GM18858 (cell line): ENCODE results near the gene ZBTB48.
"Not testable (repeated sequence)": the region's sequence is repeated elsewhere in the genome, so short reads cannot be mapped to it uniquely, and the experiment has no call there.

Experiments
- ATAC-seq: cut with Tn5 transposase; IDR thresholded peaks from one replicate; pipeline ENCODE4 v1.9.1; 2021; ENCODE audit not compliant: unreplicated experiment

ZBTB48 gene

DNA sequence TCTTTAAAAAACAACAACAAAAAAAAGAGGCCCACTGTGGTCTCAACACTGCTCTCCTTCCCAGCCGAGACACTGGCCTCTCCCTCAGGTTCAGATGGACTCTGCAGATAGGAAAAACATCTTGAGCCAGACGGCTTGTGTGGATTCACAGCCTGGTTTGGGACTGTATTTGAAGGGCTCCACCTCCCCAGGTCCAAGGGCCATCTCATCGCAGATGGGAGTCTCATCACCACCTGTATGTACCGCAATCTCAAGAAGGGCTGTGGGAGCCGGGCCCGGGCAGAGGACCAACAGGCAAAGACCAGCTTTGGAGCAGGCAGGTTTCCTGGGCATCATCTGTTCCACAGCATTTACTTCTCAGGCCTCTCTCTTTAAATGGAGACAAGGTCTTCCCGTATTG, 10.3 kb downstream of the ZBTB48 start:
- ATAC-seq = no peak

DNA sequence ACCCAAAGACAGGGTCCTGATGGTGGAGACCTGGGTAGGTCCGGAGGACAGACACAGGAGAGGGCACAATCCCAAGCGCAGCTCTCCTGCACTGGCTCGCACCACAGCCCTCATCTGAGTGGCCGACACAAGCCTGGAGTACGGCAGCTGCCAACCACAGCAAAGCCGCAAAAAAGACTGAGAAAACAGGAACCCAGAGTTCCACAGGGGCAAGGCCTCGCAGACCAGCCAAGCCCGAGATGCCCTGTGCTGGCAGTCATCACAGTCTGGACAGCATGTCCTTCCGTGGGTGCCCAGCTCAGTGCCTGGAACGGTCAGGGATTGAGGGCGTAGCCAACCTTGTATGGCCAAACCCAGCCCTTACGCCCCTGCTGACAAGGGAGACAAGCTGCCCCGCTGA, 11.4 kb downstream of the ZBTB48 start:
- no peak for ATAC-seq

DNA sequence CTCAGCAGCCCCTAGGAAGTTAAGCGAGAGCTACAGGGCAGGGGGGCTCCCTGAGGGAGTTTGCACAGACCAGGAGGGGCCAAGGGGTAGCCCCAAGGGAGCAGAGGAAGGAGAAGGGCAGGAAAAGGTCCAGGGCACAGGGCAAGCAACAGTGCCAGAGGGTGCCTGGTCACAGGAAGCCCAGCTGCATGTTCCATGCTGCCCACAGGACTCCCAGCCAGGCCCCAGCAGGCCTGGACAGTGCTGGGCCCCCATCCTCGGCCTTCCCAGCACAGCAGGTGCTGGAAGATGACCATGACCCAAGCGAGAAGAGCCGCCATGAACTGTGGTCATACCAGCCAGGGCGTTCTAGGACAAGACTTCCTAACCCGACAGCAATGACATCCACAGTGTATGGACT, 11.8 kb downstream of the ZBTB48 start:
- no peak for ATAC-seq

DNA sequence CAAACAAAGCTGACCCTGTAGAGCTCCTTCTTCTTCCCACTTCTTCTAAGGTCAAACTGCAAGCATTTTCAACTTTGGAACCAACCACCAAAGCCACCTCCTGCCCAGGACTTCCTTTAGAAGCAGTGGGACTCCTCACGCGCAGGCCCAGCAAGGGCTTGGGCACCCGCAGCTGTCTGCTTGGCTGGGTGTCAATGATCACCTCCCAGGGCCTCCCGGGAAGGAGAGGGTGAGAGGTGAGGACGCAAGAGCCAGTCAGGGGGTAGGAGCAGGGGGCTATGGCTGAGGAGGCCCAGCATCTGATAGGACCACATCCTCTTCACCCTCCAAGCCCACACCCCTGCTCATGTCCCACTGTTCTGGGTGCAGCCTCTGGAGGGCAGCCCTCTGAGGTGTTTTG, 12.6 kb downstream of the ZBTB48 start:
- ATAC-seq = no peak

DNA sequence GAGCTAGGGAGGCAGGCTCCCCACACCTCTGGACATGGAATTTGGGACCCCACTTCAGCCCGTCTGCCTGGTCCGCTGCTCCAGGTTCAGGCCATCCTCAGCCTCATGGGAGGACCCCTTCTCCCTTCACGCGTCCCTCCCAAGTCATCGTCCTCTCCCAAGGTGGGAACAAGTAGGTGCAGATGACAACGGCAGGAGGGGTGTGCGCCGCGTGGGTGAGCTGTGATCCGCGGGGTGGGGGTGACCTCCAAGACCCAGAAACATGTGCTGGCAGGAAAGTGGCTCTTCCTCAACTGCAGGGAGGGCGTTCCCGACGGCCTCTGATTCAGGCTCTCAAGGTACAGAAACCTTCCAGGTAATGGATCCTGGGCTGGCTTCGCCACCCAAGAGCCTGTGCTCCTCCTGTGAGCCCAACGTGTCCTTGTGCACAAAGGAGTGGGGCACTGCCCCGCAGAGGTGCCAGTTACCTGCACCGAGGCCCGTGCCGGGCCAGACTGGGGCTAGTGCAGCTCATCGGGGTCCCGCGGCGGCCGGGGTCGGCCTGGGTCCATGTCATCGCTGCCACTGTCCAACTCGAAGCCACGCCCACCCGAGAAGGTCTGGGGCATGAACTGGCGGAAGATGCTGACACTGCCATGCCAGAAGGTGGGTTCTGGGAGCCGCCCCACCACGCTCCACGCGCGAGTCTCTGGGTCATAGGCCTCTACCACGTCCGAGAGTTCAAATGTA, 13.2 kb downstream of the ZBTB48 start:
- ATAC-seq = no peak

DNA sequence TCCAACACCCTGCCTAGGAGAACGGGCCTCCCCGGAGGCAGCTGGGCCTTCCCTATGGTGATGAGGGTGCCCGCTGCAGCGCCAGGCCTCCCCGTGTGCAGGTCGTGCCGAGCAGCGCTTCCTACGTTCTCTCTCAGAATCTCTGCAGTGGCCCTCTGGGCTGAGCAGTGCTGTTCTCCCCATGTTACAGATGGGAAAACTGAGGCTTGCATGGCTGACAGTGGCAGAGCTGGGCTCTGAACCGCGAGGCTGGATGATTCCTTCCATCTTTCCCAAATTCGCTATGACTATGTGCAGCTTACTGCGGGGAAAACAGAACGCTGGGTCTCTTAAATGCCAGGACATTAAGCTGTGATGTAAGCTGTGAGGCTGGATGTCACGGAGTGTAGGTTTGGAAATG, 14.0 kb downstream of the ZBTB48 start:
- no peak for ATAC-seq

DNA sequence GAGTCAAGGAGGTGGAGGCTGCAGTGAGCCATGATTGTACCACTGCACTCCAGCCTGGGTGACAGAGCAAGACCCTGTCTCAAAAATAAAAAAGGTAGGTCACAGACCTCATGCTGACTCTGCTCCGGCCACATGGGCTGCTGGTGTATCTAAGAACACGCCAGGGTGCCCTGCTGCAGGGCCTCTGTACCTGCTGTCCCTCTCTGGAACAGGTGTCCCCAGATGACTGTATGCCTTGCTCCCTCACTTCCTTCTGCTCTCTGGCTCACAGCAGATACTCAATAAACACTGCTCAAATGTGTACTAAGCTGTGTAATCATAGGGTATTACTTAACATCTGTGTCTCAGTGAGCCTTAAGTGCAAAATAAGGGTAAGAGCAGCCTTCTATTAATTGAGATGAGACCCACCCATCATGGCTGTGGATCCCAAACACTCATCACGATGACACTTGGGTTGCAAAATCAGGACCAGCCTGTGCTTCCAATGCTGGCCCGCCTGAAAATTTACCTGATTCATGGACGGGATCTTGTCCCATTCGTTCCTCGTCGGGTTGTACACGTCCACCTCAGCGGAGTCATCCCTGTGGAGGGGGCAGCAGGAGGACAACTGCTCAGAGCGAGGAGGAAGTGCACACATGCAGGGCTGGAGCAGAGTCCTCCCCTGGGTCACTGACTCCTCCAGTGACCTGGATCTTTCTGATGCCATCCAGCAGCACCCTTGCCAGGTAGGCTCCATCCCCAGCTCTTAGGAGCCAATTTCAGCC, 15.4 kb downstream of the ZBTB48 start:
- no peak for ATAC-seq

DNA sequence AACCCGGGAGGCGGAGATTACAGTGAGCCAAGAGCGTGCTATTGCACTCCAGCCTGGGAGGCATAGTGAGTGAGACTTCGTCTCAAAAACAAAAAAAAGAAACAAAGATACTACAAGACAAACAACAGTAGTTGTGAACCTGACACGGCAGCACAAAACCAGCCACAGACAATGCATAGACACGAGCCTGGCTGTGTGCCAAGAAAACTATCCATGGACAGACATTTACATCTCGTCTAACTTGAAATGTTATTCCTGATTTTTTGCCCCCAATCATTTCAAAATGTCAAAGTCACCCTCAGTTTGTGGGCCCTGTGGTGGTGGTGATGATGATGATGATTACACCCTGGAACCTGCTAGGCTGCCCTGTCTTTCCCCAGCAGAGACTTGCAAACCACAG, 16.6 kb downstream of the ZBTB48 start:
- no peak for ATAC-seq

DNA sequence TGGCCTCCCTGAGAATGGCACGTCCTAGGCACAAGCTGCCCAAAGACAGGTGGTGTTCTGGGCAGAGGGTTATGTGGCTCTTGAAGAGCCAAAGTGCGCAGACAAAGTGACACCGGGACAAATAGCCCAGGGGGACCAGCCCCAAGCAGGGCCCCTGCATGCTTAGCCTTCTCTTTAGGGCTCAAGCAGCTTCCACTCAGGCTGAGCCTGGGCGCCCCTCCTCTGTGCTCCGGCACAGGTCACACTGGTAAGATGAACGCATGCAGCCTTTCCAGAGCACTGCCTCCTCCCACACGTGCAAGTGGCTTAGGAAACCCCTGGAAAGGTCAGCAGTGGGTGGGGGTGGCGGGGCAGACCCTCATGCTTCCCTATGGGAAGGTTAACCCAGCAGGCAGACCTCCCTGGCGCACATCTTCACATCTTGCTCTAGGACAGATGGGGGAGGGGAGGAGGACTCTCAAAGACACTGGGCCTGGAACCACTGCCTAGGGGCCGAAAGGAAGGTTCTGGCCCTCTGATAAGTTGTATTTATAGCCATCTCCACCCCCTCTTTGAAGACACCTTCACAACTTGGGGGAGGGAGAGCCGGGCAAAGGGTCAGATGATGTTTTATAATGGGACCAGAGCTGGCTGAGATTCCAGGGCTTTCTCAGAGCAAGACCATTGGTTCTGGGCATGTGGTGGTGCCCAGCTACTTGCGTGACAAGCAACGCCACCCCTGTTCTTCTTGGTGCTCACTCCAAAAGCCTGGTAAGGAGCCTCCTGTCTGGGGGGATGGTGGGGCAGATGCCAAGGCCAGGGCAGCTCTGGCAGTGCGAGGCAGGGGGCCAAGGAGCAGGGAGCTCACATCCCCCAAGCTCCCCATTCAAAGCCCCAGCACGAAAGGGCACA, 17.3 kb downstream of the ZBTB48 start:
- no peak for ATAC-seq

DNA sequence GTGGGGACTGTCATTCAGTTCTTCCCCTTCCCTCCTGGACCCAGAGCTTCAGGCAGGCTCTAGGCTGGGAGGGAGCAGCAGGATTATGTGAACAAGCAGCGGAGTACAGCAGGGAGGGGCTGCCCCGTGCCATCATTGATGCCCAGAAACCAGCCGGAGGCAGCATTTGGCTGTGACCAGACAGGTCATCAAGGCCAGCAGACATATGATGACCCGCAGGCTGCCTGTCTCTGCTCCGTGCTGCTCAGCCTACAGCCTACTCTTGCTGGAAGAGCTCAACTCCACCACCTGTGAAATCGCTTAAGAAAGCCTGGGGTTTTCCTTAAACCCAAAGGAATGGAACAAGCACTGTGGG, 18.0 kb downstream of the ZBTB48 start:
- ATAC-seq = no peak

DNA sequence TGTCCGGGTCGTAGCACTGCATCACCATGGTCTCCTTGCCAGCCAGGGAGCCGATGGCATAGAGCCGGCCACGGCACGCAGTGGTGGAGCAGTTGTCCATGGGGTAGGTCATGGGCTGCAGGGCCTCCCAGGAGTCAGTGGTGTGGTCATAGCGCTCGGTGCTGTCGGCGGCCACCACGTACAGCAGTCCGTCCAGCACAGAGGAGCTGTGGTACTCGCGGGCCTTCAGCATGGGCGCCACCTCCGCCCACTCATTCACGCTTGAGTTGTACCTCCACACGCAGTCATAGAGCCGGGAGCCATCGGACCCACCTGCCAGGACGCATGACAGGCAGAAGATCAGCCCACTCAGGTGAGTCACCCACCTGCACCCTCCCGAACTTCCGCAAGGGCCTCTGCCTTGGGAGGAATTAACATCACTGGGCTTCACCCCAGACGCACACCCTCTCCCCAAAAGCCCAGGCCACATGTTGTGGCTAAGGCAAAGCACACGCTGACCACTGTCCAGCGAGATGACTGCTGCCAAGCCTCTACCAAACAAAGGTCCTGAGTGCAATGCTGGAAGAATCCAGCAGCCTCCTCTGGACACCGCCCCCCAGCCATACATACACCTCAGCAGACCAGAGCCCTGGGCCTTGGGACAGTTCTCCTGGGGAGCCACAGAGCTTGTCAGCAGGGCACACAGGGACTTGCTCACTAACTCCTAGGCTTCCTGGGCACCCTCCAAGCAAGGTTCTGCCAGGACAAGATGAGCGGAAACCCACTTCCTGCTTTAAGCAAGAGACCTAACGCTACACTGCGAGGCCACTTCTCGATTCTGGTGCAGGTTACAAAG, 19.6 kb downstream of the ZBTB48 start:
- ATAC-seq = no peak

DNA sequence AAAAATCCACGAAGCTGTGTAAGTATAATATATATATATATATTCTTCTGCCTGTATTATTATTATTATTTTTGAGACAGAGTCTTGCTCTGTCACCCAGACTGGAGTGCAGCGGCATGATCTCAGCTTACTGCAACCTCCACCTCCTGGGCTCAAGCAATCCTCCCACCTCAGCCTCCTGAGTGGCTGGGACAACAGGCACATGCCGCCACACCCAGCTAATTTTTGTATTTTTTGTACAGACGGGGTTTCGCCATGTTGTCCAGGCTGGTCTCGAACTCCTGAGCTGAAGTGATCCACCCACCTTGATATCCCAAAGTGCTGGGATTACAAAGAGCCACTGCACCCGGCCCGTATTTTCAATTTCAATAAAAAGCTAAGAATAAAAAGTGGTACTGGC, 20.2 kb downstream of the ZBTB48 start:
- not testable (repeated sequence) for ATAC-seq

DNA sequence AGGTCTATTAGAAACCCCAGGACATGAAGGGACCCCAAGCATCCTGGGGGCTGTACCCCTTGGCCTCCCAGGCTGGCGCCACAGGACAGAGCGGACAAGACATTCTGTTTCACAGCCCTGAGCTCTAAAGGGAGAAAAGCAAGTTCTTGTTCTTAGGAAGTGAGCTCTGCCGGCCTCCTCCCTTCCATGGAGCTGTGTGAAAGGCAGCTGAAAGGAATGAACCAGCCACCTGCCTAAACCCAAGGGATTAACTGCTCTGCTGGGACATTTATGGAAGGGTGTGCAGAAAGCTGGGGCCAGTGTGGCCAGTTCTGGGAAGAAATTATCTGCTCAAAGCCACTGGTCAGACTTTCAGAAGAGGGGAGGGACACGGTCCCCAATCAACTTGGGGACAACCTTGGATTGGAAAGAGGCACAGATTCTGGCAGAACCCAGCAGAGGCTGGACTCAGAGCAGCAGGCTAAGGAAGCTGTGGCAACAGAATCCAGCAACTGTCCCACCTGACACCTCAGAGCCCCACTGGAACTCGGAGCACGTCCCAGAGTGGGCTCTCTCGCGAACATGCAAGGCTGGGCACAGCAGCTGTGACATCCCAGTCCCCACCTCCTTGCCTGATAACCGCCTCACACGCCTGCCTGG, 20.7 kb downstream of the ZBTB48 start:
- ATAC-seq = no peak

DNA sequence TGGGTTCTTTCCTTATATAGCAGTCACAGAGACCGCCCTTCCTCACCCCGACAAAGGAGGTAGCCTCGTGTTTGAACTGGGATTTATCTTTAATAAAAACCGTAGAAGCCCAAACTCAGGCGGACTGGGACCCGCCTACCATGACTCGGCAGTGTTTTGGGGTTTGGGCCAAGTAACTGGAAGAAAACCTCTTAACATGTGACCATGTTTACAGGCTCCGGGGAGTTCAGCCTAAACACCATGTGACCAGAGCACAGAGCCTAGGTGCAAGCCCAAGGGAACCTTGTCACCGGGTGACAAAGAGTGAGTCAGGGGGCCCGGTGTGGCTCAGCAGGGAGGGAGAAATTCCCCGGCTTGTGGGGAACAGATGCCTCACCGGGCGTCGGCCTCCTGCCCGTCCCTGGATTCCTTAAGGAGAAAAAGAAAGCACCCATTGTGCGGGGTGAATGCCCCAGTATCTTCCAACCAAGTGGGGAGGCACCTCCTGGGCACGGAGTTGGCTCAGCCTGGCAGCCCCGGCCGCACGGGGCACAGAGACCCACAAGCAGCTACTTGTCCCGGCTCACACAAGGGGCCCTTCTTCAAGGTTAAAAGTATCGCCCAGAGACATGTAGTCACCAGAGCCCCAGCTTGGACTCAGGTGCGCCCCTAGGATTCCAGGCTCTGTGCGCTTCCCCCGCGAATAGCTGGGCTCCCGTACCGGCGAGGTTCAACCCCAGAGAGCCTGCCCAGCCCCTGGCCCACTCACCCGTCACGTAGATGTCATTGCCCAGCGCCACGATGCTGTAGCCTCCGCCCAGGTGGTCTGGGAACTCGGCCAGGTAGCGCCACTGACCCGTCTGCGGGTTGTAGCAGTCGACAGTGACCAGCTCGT, 21.5 kb downstream of the ZBTB48 start:
- peak; percentile 31 for ATAC-seq

DNA sequence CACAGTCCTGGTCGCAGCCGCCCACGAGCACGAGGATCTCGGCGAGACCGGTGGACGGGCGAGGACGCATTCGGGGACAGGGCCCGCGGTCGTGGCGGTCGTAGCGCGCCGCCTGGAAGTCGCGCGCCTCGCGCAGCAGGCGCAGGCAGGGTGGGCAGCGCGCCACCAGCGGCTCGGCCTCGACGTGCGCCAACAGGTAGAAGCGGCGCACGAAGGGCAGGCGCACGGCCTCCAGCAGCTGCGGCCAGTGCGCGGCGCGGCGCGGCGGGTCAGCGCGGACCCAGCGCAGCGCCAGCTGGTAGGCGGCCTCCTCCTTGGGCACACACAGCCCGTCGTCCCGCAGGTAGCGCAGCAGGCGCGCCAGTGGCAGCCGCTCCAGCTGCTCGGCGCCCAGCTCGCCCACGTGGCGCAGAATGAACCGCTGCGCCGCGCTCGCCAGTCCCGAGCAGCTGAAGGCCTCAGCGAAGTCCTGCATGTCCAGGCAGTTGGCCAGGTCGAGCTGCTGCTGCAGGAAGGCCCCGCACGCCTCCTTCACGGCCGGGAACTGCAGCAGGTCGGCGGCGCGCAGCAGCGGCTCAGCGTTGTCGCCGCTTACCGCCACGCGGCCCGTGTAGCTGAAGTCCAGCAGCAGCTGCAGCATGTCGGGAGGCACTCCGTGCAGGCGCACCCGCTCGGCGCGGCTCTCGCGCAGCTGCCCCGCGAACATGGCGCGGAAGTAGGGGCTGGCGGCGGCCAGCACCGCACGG, 22.3 kb downstream of the ZBTB48 start:
- ATAC-seq = peak; percentile 4

DNA sequence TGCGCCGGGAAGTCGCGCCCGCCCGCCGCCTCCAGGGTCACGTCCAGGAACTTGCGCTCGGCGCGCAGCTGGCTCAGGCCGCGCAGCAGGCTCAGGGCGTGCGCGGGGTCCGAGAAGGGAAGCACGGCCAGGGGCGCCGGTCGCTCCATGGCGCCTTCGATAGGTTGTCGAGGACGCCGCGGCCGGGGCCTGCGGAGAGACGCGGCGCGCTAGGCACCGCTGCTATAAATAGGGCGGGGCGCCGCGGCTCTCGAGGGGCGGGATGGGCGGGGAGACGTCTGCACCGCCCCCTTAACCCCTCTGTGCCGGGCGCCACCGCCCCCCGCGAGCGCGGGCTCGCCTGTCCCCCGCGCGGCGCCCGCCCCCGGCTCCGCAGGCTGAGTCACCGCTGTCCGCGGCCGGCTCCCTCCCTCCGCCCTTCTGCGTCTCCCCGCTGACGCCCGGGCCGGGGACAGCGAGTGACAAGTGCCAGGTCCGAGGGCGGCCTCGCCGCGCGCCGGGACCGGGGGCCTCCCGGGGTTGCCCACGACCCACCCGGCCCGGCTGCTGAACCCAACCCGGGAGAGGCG, 23.0 kb downstream of the ZBTB48 start, which contains the start of gene KLHL21:
Gene KLHL21, minus strand, starts transcription at position 201 of the 569 bp plus-strand sequence. Its CDS starts 52 bp downstream, at position 149.
- ATAC-seq = peak; percentile 27

DNA sequence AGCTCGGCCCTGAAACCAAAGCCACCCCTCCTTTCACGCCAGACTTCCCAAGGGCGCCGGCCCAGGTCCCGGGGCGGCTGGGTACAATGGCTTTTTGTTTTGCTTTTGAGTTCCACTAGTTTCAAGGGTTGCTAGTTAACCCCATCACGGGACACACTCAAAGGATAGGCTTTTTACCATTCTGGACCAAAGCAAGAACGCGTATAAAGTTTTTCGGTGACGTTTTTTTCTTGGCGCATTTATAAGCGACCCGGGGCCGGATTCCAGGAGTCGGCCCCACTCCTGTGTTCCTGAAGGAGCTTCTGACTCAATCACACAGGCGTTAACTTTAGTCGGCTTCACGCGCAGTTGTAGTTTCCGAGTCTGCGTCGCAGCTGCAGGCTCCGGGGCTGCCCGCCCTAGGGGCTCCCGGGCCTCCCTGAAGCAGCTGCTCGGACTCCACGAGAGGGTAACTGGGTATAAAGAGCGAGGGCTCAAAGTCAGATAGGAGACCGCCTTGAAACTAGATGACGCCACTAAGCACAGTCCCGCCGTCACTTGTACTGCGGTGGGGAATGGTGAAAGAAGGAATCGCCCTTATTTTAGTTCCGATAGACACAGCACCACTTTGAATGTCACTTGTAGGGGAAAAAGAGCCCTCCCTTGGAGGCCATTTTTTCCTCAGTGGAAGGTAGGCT, 23.6 kb downstream of the ZBTB48 start:
- peak; percentile 19 for ATAC-seq
